ENCODE data around the gene GSTT4.
"Not testable (repeated sequence)": the region's sequence is repeated elsewhere in the genome, so short reads cannot be mapped to it uniquely, and the experiment has no call there.

The GSTT4 gene

GRCh38 chr22:24049978-24050377 lies 44.7 kb upstream of the GSTT4 start:
- H3K4me3 ChIP-seq (ENCODE audit: severe bottlenecking): no peak overlapping the region
- H3K9me3 ChIP-seq (ENCODE audit: severe bottlenecking): no peaks in the 10 kb centered on the region
- H3K4me1 ChIP-seq (ENCODE audit: insufficient read depth, poor library complexity, severe bottlenecking): no peaks in the 10 kb centered on the region
- peaks cover 54% of the 10 kb centered on the region for H3K36me3 ChIP-seq (ENCODE audit: low read depth)
- H3K27ac ChIP-seq (ENCODE audit: poor library complexity, severe bottlenecking): no peak overlapping the region
- ATAC-seq (ENCODE audit: low read depth) (no peak), DNase-seq (ENCODE audit: low spot score) (no peak)
- H3K27me3 ChIP-seq (ENCODE audit: insufficient read depth, poor library complexity, severe bottlenecking): no peaks in the 10 kb centered on the region
- no peak for TF ChIP-seq CTCF (IDR thresholded peaks at IDR 0.05; ENCODE audit: poor library complexity, severe bottlenecking)

GRCh38 chr22:24049211-24049610 lies 44.0 kb upstream of the GSTT4 start:
- TF ChIP-seq CTCF (IDR thresholded peaks at IDR 0.05; ENCODE audit: poor library complexity, severe bottlenecking): no peak
- Histone ChIP-seq H3K4me1 (ENCODE audit: insufficient read depth, poor library complexity, severe bottlenecking) (no peaks in the 10 kb centered on the region), H3K9me3 (ENCODE audit: severe bottlenecking) (no peaks in the 10 kb centered on the region), H3K4me3 (ENCODE audit: severe bottlenecking) (no peak overlapping the region), H3K36me3 (ENCODE audit: low read depth) (peaks cover 55% of the 10 kb centered on the region), H3K27ac (ENCODE audit: poor library complexity, severe bottlenecking) (no peak overlapping the region), H3K27me3 (ENCODE audit: insufficient read depth, poor library complexity, severe bottlenecking) (no peaks in the 10 kb centered on the region)
- DNase-seq (ENCODE audit: low spot score) (no peak), ATAC-seq (ENCODE audit: low read depth) (no peak)

GRCh38 chr22:24046024-24046423 lies 40.8 kb upstream of the GSTT4 start:
- Histone ChIP-seq H3K36me3 (ENCODE audit: low read depth) (peaks cover 73% of the 10 kb centered on the region), H3K27ac (ENCODE audit: poor library complexity, severe bottlenecking) (no peak overlapping the region), H3K9me3 (ENCODE audit: severe bottlenecking) (no peaks in the 10 kb centered on the region), H3K4me1 (ENCODE audit: insufficient read depth, poor library complexity, severe bottlenecking) (peaks cover 5% of the 10 kb centered on the region), H3K27me3 (ENCODE audit: insufficient read depth, poor library complexity, severe bottlenecking) (no peaks in the 10 kb centered on the region), H3K4me3 (ENCODE audit: severe bottlenecking) (no peak overlapping the region)
- no peak for ATAC-seq (ENCODE audit: low read depth)
- no peak for TF ChIP-seq CTCF (IDR thresholded peaks at IDR 0.05; ENCODE audit: poor library complexity, severe bottlenecking)
- DNase-seq (ENCODE audit: low spot score): no peak

DNA sequence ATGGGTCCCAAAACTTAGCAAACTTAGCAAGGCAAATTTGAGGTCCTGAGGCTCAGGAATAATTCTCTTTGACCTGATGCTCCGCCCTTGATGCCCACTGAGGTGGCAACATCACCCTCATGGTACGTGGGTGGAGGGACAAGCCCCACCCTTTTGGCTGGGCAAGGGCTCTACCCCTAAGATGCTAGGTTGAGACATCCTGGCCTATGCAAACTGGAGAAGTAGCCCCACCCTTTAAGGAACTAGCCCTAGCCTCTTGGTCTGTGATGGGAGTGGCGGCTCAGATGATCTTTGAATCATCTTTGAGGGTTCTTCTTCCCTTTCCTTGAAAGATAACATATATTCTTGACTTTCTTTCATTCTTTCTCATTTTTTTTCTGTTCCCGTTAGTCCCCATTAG lies 38.7 kb upstream of the GSTT4 start:
- peaks cover 5% of the 10 kb centered on the region for H3K4me1 ChIP-seq (ENCODE audit: insufficient read depth, poor library complexity, severe bottlenecking)
- no peak for ATAC-seq (ENCODE audit: low read depth)

DNA sequence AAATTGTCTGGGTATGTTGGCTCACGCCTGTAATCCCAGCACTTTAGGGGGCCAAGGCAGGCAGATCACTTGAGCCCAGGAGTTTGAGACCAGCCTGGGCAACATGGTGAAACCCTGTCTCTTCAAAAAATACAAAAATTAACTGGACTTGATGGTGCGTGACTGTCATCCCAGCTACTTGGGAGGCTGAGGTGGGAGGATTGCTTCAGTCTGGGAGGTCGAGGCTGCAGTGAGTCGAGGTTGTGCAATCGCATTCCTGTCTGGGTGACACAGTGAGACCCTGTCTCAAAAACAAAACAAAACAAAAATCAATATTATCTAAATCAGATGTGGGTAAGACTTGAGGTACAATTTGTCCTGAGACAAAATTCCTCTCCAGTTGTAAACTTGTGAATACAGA lies 38.2 kb upstream of the GSTT4 start:
- H3K4me1 ChIP-seq (ENCODE audit: insufficient read depth, poor library complexity, severe bottlenecking); DNase-seq (ENCODE audit: low spot score); H3K4me3 ChIP-seq (ENCODE audit: severe bottlenecking); H3K27me3 ChIP-seq (ENCODE audit: insufficient read depth, poor library complexity, severe bottlenecking); ATAC-seq (ENCODE audit: low read depth); H3K27ac ChIP-seq (ENCODE audit: poor library complexity, severe bottlenecking); H3K9me3 ChIP-seq (ENCODE audit: severe bottlenecking): not testable (repeated sequence)
- H3K36me3 ChIP-seq (ENCODE audit: low read depth): peaks cover 78% of the 10 kb centered on the region

More for the DNA sequence above, 38.7 kb upstream of the GSTT4 start:
- Histone ChIP-seq H3K27me3 (ENCODE audit: insufficient read depth, poor library complexity, severe bottlenecking) (no peaks in the 10 kb centered on the region), H3K36me3 (ENCODE audit: low read depth) (peaks cover 78% of the 10 kb centered on the region), H3K27ac (ENCODE audit: poor library complexity, severe bottlenecking) (no peak overlapping the region), H3K4me3 (ENCODE audit: severe bottlenecking) (no peak overlapping the region), H3K9me3 (ENCODE audit: severe bottlenecking) (no peaks in the 10 kb centered on the region)
- no peak for DNase-seq (ENCODE audit: low spot score)
- no peak for TF ChIP-seq CTCF (IDR thresholded peaks at IDR 0.05; ENCODE audit: poor library complexity, severe bottlenecking)
